Skin epidermis (tissue), 12 donors: ENCODE measurements around the gene PCDH15.
"Not testable (repeated sequence)": the region's sequence is repeated elsewhere in the genome, so short reads cannot be mapped to it uniquely, and the experiment has no call there.

Experiments
- H3K27ac ChIP-seq, 21 experiments: fragments of 200-600 bp; sonication (generic) in 11 of 21; one replicate each; pipeline ENCODE4 v1.5.0; 2020; ENCODE audit warnings: mild to moderate bottlenecking in 3 of 21, inconsistent platforms in 2 of 21, moderate library complexity in 2 of 21
- H3K4me3 ChIP-seq, 7 experiments: fragments of 200-600 bp; sonication (generic) in 2 of 7; one replicate each; pipeline ENCODE4 v1.5.0; 2020; ENCODE audit warnings: inconsistent platforms in 2 of 7, mild to moderate bottlenecking in 2 of 7, moderate library complexity in 1 of 7

The PCDH15 gene

GRCh38 chr10:54060572-54060971 lies 740.5 kb downstream of the PCDH15 start:
- Histone ChIP-seq H3K27ac (no peak overlapping the region), H3K4me3 (no peak overlapping the region)

DNA sequence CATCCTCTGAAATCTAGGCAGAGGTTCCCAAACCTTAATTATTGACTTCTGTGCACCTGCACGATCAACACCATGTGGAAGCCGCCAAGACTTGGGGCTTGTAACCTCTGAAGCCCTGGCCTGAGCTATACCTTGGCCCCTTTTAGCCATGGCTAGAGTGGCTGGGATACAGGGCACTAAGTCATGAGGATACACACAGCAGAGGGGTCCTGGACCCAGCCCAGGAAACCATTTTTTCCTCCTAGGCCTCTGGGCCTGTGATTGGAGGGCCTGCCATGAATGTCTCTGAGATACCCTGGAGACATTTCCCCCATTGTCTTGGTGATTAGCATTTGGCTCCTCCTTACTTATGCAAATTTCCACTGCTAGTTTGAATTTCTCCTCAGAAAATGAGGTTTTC lies 743.7 kb downstream of the PCDH15 start:
- no peak overlapping the region for H3K27ac ChIP-seq
- no peak overlapping the region for H3K4me3 ChIP-seq

DNA sequence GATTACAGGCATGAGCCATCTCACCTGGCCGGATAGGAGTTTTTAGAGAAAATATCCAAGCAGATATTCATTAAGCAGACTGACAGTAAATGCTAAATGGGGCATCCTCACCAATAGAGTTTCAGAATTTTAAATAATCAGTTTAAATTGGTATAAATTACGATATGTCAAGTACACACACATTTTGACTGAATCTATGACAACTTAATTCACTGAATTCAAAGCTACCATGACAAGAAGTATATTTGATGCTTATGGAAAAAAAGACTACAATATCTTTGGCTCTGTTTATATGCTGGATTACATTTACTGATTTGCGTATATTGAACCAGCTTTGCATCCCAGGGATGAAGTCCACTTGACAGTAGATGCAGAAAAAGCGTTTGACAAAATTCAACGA lies 774.7 kb downstream of the PCDH15 start:
- Histone ChIP-seq H3K4me3 (no peak overlapping the region), H3K27ac (no peak overlapping the region)

DNA sequence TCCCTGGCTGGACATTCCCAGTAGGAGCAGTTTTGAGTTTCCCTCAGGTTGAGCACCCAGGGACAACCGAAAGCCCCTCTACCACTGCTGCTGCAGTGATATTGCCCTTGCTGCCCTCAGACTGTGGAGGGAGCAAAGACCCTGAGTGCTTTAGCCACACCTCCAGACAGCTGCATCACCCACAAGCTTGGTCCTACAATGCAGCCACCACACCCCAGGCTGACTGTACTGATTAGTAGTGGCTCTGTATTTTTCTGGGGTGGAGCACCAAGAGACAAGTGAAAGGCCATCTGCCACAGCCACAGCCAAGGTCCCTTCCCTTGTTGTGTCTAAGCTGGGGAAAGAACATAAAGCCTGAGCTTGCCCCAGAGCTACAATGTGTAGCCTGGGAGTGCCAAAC lies 789.9 kb downstream of the PCDH15 start:
- H3K27ac ChIP-seq: no peak overlapping the region
- no peak overlapping the region for H3K4me3 ChIP-seq

DNA sequence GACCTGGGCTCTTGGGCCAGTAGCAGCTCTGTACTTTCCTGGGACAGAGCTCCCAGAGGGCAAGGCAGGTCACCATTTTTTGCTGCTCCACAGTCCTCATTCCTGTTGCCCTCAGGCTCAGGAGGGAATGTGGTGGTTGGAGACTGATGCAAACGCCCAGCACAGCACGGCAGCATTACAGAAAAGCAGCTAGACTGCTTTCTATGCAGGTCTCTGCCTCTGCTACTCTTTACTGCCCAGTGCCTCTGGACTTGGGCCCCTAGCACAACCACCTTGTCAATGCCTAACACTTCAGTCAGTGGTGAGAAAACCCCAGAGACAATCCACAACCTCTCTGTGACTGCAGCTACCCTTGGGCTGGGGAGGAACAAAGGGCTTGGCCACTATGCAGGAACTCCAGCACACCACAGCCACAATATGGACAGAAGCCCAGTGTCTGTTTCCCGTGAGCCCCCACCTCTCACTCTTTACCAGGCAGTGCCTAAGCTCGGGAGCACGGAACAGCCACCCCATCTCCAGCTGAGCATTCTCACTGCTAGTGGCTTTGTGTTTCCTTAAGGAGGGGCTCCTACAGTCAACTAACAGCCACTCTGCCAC lies 790.6 kb downstream of the PCDH15 start:
- H3K4me3 ChIP-seq: no peak overlapping the region
- no peak overlapping the region for H3K27ac ChIP-seq

DNA sequence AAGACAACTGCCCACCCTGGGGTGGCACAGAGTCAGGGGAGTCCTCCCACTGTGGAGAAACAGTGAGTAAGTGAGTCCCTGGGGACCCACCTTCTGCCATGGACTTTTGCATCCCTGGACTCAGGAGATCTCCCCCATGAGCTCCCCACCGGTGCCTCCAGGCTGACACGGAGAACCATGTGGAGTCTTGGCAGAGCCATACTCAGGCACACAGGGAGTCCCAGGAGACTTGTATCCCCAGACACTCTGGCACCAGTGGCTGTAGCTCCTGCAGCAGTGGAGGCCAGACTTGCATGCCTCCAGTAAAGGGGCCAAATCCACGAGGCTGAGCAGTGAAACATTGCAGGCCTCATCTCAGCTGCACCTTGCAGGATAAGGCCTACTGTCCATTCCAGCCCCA lies 791.4 kb downstream of the PCDH15 start:
- Histone ChIP-seq H3K27ac (no peak overlapping the region), H3K4me3 (no peak overlapping the region)

DNA sequence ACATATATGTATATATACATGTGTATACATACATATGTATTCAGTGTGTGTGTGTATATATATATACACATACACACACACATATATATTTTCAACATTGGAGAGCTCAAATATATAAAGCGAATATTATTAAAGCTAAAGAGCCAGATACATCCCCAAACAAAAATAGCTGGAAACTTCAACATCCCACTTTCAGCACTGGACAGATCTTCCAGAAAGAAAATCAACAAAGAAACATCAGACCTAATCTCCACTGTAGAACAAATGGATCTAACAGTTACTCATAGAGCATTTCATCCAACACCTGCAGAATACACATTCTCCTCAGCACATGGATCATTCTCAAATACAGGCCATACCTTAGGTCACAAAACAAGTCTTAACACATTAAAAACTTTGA lies 799.0 kb downstream of the PCDH15 start:
- Histone ChIP-seq H3K27ac (no peak overlapping the region), H3K4me3 (no peak overlapping the region)

DNA sequence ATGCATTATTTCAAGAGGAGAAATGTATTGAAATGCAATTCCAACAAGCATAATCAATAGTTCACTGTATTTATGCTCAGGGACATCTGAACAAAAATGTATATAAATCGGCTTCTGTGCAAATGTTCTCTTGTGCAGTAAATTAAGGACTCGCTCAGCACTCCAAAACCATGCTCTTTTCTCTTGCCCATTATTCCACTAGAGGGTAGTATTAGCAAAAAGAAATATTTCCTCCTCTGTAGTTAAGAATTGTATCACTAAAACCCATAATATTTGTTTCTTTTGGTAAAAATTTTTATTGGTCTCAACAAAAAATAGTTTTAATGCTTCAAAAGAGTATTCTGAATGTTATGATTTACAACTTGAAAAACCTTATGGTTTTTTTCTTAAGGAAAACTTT lies 803.1 kb downstream of the PCDH15 start:
- no peak overlapping the region for H3K4me3 ChIP-seq

DNA sequence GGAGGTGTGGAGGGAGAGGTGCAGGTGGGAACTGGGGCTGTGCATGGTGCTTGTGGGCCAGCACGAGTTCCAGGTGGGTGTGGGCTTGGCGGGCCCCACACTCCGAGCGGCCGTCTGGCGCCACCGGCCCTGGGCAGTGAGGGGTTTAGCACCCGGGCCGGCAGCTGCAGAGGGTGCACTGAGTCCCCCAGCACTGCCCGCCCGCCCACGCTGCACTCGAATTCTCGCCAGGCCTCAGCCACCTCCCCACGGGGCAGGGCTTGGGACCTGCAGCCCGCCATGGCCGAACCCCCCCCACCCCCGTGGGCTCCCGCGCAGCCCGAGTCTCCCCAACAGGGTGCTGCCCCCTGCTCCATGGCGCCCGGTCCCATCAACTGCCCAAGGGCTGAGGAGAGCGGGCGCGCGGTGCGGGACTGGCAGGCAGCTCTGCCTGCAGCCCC lies 810.2 kb downstream of the PCDH15 start:
- Histone ChIP-seq H3K27ac (no peak overlapping the region), H3K4me3 (no peak overlapping the region)

More for the DNA sequence above, 803.1 kb downstream of the PCDH15 start:
- H3K27ac ChIP-seq: no peak overlapping the region

GRCh38 chr10:53983431-53983830 lies 817.6 kb downstream of the PCDH15 start:
- no peak overlapping the region for H3K4me3 ChIP-seq
- H3K27ac ChIP-seq: no peak overlapping the region

- Histone ChIP-seq H3K4me3 (no peak overlapping the region), H3K27ac (no peak overlapping the region)
These were observed 820.8 kb downstream of the PCDH15 start for GRCh38 chr10:53980210-53980609.

- no peak overlapping the region for H3K27ac ChIP-seq
- no peak overlapping the region for H3K4me3 ChIP-seq
These were observed 822.7 kb downstream of the PCDH15 start for GRCh38 chr10:53978301-53978700.

GRCh38 chr10:53977267-53977666 lies 823.8 kb downstream of the PCDH15 start:
- Histone ChIP-seq H3K27ac (no peak overlapping the region), H3K4me3 (no peak overlapping the region)

GRCh38 chr10:53957401-53957800 lies 843.6 kb downstream of the PCDH15 start:
- H3K4me3 ChIP-seq: no peak overlapping the region
- H3K27ac ChIP-seq: no peak overlapping the region

DNA sequence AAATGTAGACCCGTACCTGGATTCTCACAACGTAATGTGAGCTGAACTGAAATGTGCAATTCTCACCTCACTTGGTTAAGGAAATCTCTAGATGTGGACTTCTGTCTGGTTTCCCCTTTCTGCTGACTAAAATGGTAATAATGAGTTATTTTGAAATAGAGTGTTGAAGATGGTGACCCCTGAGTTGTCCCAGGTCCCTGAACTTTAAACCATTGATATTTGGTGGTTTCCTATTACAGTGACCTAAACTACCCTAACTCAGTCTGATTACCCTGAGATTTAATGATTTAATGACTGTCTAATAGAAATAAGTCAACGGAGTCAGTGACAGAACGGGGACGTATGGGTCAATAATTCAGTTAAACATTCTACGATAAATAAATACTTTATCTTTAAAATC lies 845.9 kb downstream of the PCDH15 start:
- Histone ChIP-seq H3K27ac (no peak overlapping the region), H3K4me3 (no peak overlapping the region)

DNA sequence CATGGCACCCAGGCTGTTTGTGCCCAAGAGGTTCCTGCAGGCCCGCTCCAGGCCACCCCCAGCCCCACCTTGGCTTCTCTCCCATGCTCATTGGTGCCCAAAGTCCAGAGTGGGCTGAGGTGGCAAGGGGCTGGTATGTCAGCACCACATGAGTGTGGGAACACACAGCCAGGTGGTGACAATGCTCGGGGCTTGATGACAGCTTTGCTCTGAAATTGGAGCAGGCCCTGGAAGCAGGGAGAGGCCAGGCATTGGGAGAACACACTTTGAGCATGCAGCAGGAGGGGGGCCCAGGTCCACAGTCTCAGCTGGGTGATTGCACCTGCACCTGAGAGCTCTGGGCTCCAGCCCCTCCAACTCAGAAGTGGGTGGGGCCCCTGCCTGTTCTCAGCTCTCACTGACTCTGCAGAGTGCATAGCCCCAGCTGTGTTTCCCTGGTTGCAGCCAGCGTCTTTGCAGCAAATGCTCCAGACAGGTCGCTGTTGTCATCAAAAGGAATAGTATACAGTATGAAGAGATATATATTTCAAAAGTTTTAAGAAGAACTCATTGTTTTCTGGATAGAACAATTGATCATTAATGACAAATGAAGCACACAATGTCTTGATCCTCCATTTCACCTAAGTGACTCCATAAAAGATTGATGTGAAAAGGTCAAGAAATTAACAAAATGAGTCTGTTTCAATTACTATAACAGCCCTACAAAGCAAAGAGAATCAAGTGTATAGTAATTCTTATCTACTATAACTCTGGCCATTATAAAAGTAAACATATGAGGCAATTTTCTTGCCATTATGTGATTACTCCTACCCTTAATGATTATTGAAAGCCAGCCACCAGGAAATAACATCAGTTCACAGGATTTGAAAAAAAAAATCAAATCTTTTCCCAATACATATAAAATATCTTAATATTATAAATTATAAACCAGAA lies 848.1 kb downstream of the PCDH15 start:
- no peak overlapping the region for H3K27ac ChIP-seq
- H3K4me3 ChIP-seq: no peak overlapping the region

- Histone ChIP-seq H3K27ac (no peak overlapping the region), H3K4me3 (no peak overlapping the region)
These were observed 861.4 kb downstream of the PCDH15 start for GRCh38 chr10:53939654-53940053.

DNA sequence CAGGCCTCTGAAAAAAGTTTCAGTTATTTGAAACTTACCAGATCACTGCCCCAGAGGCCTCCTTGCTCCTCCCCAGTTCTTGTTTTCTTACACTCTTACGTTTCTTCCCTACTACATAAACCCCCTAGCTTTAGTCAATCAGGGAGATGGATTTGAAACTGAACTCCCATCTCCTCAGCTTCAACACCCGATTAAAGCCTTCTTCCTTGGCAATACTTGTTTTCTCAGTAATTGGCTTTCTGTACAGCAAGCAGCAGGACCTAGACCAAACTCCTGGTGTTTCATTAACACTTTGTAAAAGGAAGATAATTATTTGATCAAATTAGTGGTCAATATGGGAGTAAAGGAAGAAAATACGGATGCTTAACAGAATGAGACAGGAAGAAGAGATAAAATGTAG lies 870.4 kb downstream of the PCDH15 start:
- H3K27ac ChIP-seq: no peak overlapping the region
- no peak overlapping the region for H3K4me3 ChIP-seq

- H3K4me3 ChIP-seq, H3K27ac ChIP-seq: not testable (repeated sequence)
These were observed 876.9 kb downstream of the PCDH15 start for GRCh38 chr10:53924051-53924700.

DNA sequence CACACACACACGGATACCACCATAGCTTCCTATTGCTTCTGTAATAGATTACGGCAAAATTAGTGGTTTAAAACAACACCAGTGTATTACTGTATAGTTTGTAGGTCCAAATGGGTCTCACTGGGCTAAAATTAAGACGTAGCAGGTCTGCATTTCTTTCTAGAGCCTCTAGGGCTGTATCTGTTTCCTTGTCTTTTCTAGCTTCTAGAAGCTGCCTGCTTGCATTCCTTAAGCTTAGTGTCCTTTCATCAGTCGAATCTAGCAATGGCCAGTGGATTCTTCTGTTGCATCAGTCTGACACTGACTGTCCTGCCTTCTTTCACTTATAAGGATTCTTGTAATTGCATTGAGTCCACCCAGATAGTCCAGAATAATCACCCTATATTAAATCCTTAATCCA lies 882.3 kb downstream of the PCDH15 start:
- Histone ChIP-seq H3K4me3 (no peak overlapping the region), H3K27ac (no peak overlapping the region)

DNA sequence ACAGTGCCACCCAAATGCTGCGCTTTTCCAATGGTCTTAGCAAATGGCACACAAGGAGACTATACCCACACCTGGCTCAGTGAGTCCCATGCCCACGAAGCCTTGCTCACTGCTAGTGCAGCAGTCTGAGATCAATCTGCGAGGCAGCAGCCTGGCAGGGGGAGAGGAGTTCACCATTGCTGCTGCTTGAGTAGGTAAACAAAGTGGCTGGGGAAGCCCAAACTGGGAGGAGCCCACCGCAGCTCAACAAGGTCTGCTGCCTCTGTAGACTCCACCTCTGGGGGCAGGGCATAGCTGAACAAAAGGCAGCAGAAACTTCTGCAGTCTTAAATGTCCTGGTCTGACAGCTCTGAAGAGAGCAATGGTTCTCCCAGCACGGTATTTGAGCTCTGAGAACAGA lies 891.2 kb downstream of the PCDH15 start:
- H3K27ac ChIP-seq: no peak overlapping the region
- H3K4me3 ChIP-seq: no peak overlapping the region
